ENCODE measurements around the gene RPL4.
"Not testable (repeated sequence)": the region's sequence is repeated elsewhere in the genome, so short reads cannot be mapped to it uniquely, and the experiment has no call there.

RPL4 gene

GRCh38 chr15:66504563-66505429, at the start of gene RPL4, which contains the start of gene ZWILCH:
RPL4 (minus strand) TSS chr15:66504855; CDS start chr15:66504790, 65 bp downstream.
ZWILCH (plus strand) TSS chr15:66505326; CDS start chr15:66505339, 13 bp downstream.
- no peak for DNase-seq

GRCh38 chr15:66545255-66545654, 40.6 kb upstream of the RPL4 start:
- DNase-seq, result no peak

- no peak for DNase-seq
Measured at GRCh38 chr15:66542896-66543295, 38.2 kb upstream of the RPL4 start.

GRCh38 chr15:66535056-66535455, 30.4 kb upstream of the RPL4 start:
- no peak for DNase-seq

GRCh38 chr15:66524838-66525237, 20.2 kb upstream of the RPL4 start:
- DNase-seq, result no peak

DNA sequence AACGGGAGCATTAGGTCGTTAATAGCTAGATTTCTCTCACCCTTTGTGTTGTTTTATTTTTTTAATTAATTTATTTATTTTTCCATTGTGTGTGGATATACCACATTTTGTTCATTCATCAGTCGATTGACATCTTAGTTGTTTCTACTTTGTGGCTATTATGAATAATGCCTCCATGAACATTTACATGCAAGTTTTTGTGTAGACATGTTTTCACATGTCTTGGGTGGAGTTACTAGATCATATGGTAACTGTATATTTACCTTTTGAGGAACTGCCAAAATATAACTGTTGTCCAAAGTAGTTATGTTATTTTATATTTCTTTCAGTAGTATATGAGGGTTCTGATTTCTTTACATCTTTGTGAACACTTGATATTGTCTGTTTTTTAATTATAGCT, 19.3 kb upstream of the RPL4 start:
- no peak for DNase-seq

DNA sequence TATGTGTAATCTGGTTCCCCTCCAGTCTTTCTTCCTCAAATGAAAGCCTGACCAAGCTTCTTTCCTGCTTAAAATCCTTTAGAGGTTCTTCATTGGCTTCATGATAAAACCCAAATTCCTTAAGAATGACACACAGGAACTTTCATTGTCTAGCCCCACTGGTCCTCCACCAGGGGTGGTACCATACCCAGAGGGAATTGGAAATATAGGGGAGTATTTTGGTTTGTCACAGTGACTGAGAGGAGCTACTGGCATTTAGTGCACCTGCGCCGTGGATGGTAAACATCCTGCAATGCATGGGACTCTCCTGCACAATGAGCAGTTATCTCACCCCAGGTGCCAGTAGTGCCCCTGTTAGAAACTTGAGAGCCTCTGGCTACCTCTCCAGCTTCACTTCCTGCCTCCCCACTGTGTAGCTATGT, 11.3 kb upstream of the RPL4 start:
- no peak for DNase-seq

GRCh38 chr15:66514586-66514985, 9.9 kb upstream of the RPL4 start:
- DNase-seq, result no peak

GRCh38 chr15:66508293-66508883, 3.7 kb upstream of the RPL4 start:
- no peak for DNase-seq

GRCh38 chr15:66505818-66506217, 1.2 kb upstream of the RPL4 start:
- no peak for DNase-seq

- no peak for DNase-seq
Measured at GRCh38 chr15:66505430-66505811, 766 bp upstream of the RPL4 start.

GRCh38 chr15:66503780-66504562, 684 bp downstream of the RPL4 start:
- no peak for DNase-seq

DNA sequence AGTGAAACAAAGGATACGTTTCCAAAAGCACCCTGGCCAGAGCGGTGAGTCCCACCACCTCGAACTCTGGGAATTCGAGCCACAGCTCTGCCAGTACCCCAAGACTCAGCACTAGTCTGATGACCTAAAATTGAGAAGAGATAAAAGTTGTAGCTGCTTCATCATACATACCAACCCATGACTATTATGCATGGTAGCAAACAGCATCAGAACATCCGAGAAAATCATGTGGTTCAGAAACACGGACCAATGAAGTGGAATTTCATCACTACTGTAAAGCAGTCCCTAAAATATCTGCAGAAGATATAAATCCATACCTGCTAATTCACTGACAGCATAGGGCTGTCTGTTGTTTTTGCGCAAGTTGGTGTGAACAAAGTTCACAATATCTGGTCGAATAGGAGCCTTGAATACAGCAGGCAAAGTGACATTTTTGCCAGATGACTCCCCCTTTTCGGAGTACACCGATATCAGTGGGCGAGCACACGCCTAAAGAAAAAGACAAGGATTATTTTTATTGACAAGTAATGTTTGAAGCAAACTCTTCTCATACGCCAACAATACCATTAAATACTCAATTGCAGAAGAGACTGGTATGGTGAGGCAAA, 1.5 kb downstream of the RPL4 start:
- DNase-seq, result not testable (repeated sequence)

DNA sequence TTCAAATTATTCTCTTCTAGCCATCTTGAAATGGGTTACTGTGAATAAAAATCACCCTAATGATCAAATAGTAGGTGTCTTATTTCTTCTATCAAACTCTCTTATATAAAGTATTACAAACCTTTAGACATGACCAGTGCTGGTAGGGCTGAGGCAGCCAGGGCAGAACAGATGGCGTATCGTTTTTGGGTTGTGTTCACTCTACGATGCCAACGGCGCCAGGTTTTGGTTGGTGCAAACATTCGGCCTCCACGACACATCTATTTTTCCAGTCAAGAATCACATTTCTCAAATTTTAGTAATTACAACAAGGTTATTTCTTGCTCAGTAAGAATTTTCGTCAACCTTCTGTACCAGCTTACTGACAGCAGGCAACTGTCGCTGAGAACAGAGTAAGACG, 2.2 kb downstream of the RPL4 start:
- DNase-seq, result no peak

DNA sequence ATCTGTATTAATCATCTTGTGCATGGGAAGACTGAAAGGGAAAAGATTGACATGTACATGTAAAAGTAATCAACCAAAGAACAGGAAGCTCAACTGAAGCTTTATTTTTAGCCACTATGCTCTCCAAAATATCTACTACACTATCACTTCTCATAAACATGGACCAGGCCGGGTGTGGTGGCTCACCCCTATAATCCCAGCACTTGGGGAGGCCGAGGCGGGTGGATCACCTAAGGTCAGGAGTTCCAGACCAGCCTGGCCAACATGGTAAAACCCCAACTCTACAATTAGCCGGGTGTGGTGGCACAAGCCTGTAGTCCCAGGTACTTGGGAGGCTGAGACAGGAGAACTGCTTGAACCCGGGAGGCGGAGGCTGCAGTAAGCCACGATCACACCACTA, 4.3 kb downstream of the RPL4 start:
- not testable (repeated sequence) for DNase-seq

DNA sequence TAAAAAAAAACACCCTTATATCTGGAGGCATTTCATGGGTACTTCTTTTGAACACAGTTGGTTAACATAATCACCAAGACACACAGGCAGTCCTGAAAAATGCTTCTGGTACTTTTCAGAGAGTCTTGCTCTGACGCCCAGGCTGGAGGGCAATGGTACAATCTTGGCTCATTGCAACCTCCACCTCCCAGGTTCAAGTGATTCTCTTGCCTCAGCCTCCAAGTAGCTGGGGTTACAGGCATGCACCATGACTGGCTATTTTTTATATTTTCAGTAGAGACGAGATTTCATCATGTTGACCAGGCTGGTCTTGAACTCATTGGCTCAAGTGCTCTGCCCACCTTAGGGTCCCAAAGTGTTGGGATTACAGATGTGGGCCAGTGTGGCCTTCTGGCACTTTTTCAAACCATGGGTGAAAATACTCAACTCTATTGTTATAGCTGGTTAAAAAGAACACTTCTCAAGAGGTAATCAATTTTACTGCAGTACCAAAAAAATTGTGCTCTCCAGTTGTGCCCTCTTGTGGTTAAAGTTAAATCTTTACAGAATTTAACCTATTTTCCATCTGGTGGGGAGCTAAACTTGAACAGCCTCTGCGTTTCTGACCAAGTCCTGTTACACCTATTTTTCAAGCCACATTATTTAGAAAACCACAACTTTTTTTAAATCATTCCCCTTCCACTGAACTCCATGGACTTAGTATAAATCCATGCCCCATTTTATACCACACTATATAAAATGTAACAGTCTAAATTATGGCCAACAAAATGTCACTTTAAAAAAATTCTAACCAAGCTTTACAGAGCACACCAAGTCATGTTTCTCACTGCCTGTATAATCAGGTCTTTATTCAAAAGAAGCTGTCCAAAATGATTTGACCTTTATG, 5.9 kb downstream of the RPL4 start:
- DNase-seq, result no peak

DNA sequence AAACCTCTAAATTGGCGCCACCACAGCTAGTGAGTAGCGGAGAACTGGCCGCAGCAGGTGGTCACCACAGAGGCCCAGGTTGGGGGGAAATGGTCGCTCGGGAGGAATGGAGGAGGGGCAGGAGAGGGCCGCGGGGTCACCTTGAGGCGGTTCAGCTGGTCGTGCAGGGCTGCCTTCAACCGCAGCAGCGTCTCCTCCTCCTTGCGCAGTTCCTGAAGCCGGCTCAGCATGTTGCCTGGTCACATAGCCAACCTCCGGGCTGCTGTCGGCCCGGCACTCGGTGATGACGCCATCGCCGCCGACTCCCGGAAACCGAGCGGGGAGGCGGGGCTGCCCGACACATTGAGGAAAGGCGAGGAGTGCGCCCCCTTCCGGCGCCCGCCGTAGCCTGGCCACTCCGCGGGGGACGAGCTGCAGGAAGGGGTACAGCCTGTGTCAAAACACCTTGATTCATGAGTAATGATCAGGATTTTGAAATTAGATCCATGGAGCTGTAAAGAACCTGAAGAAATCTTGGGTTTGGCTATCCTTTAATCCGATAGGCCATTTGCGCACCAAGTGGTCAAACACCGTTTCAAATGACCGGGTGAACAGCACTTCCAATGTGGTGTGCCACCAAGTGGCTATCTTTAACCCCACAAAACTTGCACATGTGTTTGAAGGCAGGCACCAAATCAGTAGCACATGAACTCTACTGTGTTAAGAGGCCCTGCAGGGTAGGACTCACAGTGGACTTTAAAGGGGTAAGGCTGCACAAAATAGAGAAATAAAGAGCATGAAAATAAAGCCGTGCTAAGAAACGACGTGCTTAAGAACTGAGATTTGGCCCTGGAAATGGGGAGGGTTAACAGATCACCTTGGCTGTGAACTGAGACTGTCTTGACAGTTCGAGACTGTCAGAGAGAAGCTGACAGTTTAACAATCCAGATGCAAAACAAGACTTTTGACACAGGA, 6.9 kb downstream of the RPL4 start, which contains the start of gene SNAPC5:
Gene SNAPC5, minus strand, starts transcription at position 261 of the 954 bp plus-strand sequence. Its CDS starts 31 bp downstream, at position 230.
- peak; percentile 55 for DNase-seq

DNA sequence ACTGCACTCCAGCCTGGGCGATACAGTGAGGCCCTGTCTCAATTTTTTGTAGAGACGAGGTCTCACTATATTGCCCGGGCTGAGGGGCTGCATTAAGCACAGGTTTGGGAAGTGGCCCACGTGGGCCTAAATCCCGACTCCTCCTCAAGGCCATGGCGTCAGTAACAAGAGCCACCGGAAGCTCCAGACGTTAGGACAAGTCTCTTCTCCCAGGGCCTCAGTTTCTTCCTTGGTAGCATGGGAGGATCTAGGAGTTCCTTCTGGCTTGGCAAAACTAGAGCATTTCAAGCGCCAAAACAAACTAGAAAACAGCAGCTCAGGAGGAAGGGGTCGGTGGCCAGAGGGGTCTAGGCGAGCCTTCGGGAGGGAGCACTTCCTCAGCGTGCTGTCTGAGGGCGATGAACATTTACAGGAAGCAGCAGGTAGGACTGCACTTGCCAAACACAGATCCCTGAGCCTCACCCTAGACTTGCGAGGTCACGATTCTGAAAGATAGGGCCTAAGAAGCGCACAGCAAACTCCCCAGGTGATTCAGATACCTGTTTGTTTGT, 7.6 kb downstream of the RPL4 start:
- no peak for DNase-seq

DNA sequence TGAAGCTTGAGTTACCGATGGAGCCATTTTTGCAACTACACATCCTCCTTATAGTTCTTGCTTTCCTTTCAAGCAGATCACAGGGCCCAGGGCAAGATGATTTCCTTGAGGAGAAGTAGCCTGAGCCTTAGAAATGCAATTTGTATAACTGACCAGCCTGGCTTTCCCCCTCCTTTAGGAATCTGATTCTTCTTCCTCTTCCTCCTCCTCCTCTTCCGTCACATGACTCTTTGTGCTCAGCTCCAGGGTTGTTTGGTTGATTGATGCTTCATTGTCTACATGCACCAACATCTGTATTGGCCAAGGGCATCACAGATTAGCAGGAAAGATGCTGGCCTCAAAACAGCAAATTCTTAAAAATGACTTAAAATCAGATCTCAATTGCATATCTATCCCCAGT, 10.4 kb downstream of the RPL4 start:
- DNase-seq, result no peak

GRCh38 chr15:66491846-66492245, 12.8 kb downstream of the RPL4 start:
- no peak for DNase-seq

Measured in NCI-H748 treated with DMSO at 0.1 percent for 48 hours (cell line).